Smooth muscle cell (in vitro differentiated cells): ENCODE results near the gene PPM1M. TPM values are rescaled to one million over a fixed set of nuclear protein-coding genes. Genes with fewer than 3 reads are reported as not detected.

Source experiments
- DNase-seq: peaks from one replicate; lab custom pipeline; 2025; ENCODE audit not compliant: unreplicated experiment; lab: John Stamatoyannopoulos, UW
- H2AFZ ChIP-seq: fragments of 200-600 bp; sonication (generic); 2 replicates; pipeline ENCODE4 v1.6.0; 2016; ENCODE audit warnings: antibody characterized with exemption, low read depth, mild to moderate bottlenecking
- H3F3A ChIP-seq: fragments of 200-600 bp; sonication (generic); 2 replicates; pipeline ENCODE4 v1.6.0; 2017; ENCODE audit warnings: antibody characterized with exemption, low read depth
- H3K27ac ChIP-seq: fragments of 200-600 bp; sonication (generic); 2 replicates; pipeline ENCODE4 v1.5.1; 2016; ENCODE audit warnings: low read depth, mild to moderate bottlenecking
- H3K27me3 ChIP-seq: fragments of 200-600 bp; sonication (generic); 2 replicates; pipeline ENCODE4 v1.6.1; 2016; ENCODE audit warnings: low read depth, mild to moderate bottlenecking
- H3K36me3 ChIP-seq: fragments of 200-600 bp; sonication (generic); 2 replicates; pipeline ENCODE4 v1.5.1; 2016; ENCODE audit warnings: low read depth
- H3K4me1 ChIP-seq: fragments of 200-600 bp; sonication (generic); 2 replicates; pipeline ENCODE4 v1.5.1; 2016; ENCODE audit warnings: low read depth
- H3K4me2 ChIP-seq: fragments of 200-600 bp; sonication (generic); 2 replicates; pipeline ENCODE4 v1.6.0; 2016; ENCODE audit warnings: mild to moderate bottlenecking
- H3K4me3 ChIP-seq: fragments of 200-600 bp; sonication (generic); 2 replicates; pipeline ENCODE4 v1.5.1; 2016; ENCODE audit warnings: mild to moderate bottlenecking
- H3K79me2 ChIP-seq: fragments of 200-600 bp; sonication (generic); 2 replicates; pipeline ENCODE4 v1.6.0; 2016; ENCODE audit warnings: low read depth, mild to moderate bottlenecking
- H3K9ac ChIP-seq: fragments of 200-600 bp; sonication (generic); 2 replicates; pipeline ENCODE4 v1.6.0; 2016; ENCODE audit warnings: low read depth
- H3K9me3 ChIP-seq: fragments of 200-600 bp; sonication (generic); replicated peaks from 2 replicates; pipeline ENCODE4 v1.5.1; 2016; ENCODE audit warnings: low read depth
- H4K20me1 ChIP-seq: fragments of 200-600 bp; sonication (generic); 2 replicates; pipeline ENCODE4 v1.6.0; 2016; ENCODE audit warnings: low read depth
- WGBS: methylation state at CpG from one replicate; pipeline ENCODE4 v1.1.7; 2016; ENCODE audit warnings: low lambda C conversion rate; 5-methylcytosine and 5-hydroxymethylcytosine counted together
- polyA plus RNA-seq: library from polyadenylated mRNA; unstranded; fragments of >200 nt; fragmentation: Nextera tagmentation; extraction: Ambion mirVana; gene quantifications from 2 replicates; pipeline ENCODE4 v1.2.1, GENCODE V29; 2016
- total RNA-seq: library from RNA; depleted of rRNA; stranded (reverse); fragments of >200 nt; gene quantifications from 2 replicates; pipeline ENCODE4 v1.2.3, GENCODE V29; 2014
- TF ChIP-seq, protein P1 (sequence below): fragments of 200-600 bp; sonication (generic); IDR thresholded peaks from 2 replicates; pipeline ENCODE4 v1.5.1; 2017; ENCODE audit warnings: borderline replicate concordance, mild to moderate bottlenecking, antibody characterized with exemption; ENCODE audit not compliant: insufficient read depth, poor library complexity, severe bottlenecking

Gene PPM1M
- total and polyA plus RNA-seq, 2 experiments from 2014 or later = 7.0 to 11.0 TPM

DNA sequence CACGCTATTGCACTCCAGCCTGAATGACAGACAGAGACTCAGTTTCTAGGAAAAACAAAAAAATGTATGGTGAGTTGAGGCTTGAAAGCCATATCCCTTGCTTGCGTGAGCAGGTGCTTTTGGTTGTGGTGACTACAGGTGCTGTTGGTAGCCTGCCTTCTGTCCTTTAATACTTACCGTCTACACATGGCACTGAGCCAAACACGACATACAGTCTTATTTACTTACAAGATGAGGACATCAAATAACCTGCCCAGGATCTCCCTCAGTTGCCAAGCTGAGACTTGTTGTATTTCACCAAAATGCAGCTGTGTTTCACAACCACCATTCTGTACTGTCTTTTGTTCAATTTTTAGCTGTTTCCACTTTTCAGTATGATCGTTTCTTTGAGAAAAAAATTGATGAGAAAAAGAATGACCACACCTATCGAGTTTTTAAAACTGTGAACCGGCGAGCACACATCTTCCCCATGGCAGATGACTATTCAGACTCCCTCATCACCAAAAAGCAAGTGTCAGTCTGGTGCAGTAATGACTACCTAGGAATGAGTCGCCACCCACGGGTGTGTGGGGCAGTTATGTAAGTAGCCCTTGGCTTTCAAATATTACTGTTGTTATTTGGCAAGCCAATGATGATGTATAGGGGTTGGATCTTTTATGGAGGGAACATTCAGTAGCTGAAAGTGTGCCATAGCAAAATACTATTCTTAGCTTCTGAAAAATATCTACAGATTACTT lies 41.1 kb upstream of the PPM1M start:
- H3K4me3 ChIP-seq = no peak overlapping the region
- H3K79me2 ChIP-seq = peaks cover 18% of the 10 kb centered on the region
- H4K20me1 ChIP-seq = peaks cover 25% of the 10 kb centered on the region
- no peak overlapping the region for H3K27ac ChIP-seq
- no peak overlapping the region for H3K9ac ChIP-seq
- H3K4me1 ChIP-seq = peaks cover 13% of the 10 kb centered on the region
- H3F3A ChIP-seq = peaks cover 4% of the 10 kb centered on the region
- TF ChIP-seq, protein P1, sequence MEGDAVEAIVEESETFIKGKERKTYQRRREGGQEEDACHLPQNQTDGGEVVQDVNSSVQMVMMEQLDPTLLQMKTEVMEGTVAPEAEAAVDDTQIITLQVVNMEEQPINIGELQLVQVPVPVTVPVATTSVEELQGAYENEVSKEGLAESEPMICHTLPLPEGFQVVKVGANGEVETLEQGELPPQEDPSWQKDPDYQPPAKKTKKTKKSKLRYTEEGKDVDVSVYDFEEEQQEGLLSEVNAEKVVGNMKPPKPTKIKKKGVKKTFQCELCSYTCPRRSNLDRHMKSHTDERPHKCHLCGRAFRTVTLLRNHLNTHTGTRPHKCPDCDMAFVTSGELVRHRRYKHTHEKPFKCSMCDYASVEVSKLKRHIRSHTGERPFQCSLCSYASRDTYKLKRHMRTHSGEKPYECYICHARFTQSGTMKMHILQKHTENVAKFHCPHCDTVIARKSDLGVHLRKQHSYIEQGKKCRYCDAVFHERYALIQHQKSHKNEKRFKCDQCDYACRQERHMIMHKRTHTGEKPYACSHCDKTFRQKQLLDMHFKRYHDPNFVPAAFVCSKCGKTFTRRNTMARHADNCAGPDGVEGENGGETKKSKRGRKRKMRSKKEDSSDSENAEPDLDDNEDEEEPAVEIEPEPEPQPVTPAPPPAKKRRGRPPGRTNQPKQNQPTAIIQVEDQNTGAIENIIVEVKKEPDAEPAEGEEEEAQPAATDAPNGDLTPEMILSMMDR = no peak
- WGBS = 97% methylated on average over 10 of the region's 10 CpGs
- DNase-seq = no peak
- H3K27me3 ChIP-seq = no peaks in the 10 kb centered on the region
- no peak overlapping the region for H2AFZ ChIP-seq
- H3K36me3 ChIP-seq = peaks cover 34% of the 10 kb centered on the region
- no peaks in the 10 kb centered on the region for H3K9me3 ChIP-seq
- H3K4me2 ChIP-seq = no peak overlapping the region

DNA sequence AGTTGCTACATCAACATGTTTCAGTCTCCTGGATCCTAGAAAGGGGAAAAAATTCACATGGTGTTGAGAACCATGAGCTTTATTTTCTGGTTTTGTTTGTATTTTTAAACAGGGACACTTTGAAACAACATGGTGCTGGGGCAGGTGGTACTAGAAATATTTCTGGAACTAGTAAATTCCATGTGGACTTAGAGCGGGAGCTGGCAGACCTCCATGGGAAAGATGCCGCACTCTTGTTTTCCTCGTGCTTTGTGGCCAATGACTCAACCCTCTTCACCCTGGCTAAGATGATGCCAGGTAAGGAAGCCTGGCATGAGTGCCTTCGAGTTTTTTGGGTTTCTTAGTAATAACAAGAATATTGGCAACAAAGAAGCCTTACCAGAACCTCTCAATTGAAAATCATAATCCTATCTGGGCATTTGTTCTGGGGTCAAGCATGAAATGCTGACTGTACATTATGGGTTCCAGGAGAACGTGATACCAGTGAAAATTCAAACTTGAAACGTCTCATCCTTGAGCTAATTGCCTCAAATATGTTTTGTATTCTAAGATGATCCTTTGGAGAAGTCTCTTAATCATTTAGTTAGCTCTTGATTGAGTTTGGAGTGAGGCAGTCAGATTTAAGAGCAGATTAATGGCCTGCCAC lies 39.7 kb upstream of the PPM1M start:
- H3K9ac ChIP-seq = no peak overlapping the region
- no peak overlapping the region for H2AFZ ChIP-seq
- DNase-seq = no peak
- H3K9me3 ChIP-seq = no peaks in the 10 kb centered on the region
- H3F3A ChIP-seq = peaks cover 4% of the 10 kb centered on the region
- WGBS = 88% methylated on average over 6 of the region's 6 CpGs
- H3K27me3 ChIP-seq = no peaks in the 10 kb centered on the region
- TF ChIP-seq, protein P1 = no peak
- peaks cover 6% of the 10 kb centered on the region for H3K79me2 ChIP-seq
- H3K4me3 ChIP-seq = no peak overlapping the region
- H3K36me3 ChIP-seq = peaks cover 34% of the 10 kb centered on the region
- no peak overlapping the region for H3K4me2 ChIP-seq
- peaks cover 29% of the 10 kb centered on the region for H4K20me1 ChIP-seq
- H3K4me1 ChIP-seq = peaks cover 4% of the 10 kb centered on the region
- H3K27ac ChIP-seq = no peak overlapping the region

DNA sequence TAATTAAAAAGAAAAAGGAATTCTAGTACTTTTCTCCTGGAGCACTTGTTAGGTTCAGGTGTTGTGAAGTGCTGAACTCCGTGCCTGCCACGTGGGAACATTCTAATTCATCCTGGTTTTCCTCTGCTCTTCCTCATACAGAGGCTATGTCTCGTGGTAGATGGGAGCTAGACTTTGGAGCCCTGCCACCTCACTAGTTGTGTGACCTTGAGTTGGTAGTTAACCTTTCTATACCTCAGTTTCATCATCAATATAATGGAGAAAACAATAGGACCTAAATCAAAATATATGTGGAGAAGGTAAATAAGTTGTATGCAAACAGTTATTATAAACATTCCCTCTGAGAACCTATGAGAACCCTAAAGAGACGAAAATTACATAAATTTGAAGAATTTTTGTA lies 37.0 kb upstream of the PPM1M start:
- H3K4me2 ChIP-seq = no peak overlapping the region
- TF ChIP-seq, protein P1 = no peak
- peaks cover 9% of the 10 kb centered on the region for H4K20me1 ChIP-seq
- H3K79me2 ChIP-seq = no peaks in the 10 kb centered on the region
- no peak overlapping the region for H3K27ac ChIP-seq
- H2AFZ ChIP-seq = no peak overlapping the region
- WGBS = 95% methylated on average over 4 of the region's 4 CpGs
- no peak for DNase-seq
- H3K9me3 ChIP-seq = no peaks in the 10 kb centered on the region
- H3F3A ChIP-seq = peaks cover 4% of the 10 kb centered on the region
- H3K27me3 ChIP-seq = no peaks in the 10 kb centered on the region
- no peaks in the 10 kb centered on the region for H3K4me1 ChIP-seq
- H3K4me3 ChIP-seq = no peak overlapping the region
- H3K36me3 ChIP-seq = peaks cover 31% of the 10 kb centered on the region
- H3K9ac ChIP-seq = no peak overlapping the region
